Measurements from ENCODE around the gene LINGO3.
A peak's percentile ranks its signal among the peaks of the same experiment; 100 is the strongest.
"Not testable (repeated sequence)": the region's sequence is repeated elsewhere in the genome, so short reads cannot be mapped to it uniquely, and the experiment has no call there.

Gene LINGO3, protein sequence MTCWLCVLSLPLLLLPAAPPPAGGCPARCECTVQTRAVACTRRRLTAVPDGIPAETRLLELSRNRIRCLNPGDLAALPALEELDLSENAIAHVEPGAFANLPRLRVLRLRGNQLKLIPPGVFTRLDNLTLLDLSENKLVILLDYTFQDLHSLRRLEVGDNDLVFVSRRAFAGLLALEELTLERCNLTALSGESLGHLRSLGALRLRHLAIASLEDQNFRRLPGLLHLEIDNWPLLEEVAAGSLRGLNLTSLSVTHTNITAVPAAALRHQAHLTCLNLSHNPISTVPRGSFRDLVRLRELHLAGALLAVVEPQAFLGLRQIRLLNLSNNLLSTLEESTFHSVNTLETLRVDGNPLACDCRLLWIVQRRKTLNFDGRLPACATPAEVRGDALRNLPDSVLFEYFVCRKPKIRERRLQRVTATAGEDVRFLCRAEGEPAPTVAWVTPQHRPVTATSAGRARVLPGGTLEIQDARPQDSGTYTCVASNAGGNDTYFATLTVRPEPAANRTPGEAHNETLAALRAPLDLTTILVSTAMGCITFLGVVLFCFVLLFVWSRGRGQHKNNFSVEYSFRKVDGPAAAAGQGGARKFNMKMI

GRCh38 chr19:2308114-2308556 is at the start of gene LINGO3:
LINGO3 (minus strand) TSS chr19:2308154; CDS start chr19:2291776, 16,378 bp downstream.
- DNase-seq = peak in 5 of 56 donors; percentile 11 to 39 (median 19)

DNA sequence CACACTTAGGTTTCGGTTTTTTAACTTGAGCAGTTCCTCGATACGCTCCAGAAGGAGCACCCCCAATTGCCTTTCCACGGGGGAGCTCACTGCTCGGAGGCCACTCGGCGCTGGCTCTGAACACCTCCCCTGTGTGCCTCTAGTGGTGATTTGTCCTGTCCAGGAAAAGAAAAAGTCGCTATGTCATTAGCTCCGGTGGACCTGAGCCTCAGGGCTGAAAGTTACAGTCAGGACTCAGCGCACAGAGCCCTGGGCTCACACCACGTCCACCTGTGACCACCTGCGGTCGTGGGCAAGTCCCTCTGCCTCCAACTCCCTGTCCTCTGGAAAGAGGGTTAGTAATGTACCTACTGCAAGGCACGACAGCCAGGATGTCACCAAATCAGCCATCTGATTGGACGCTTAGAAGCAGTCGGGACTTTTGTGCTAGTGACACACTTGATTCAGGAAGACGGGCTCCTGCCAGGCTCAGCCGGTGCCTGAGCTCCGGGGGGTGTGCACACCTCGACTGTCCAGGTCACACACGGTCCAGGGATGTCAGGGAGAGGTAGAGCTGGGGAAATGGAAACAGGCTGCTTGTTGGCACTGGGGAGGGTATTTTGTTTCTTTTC is 48.2 kb upstream of the LINGO3 start:
- no peak for DNase-seq

- no peak for DNase-seq
Measured at GRCh38 chr19:2355168-2356035, 47.4 kb upstream of the LINGO3 start.

- no peak for DNase-seq
Measured at GRCh38 chr19:2354670-2355069, 46.7 kb upstream of the LINGO3 start.

DNA sequence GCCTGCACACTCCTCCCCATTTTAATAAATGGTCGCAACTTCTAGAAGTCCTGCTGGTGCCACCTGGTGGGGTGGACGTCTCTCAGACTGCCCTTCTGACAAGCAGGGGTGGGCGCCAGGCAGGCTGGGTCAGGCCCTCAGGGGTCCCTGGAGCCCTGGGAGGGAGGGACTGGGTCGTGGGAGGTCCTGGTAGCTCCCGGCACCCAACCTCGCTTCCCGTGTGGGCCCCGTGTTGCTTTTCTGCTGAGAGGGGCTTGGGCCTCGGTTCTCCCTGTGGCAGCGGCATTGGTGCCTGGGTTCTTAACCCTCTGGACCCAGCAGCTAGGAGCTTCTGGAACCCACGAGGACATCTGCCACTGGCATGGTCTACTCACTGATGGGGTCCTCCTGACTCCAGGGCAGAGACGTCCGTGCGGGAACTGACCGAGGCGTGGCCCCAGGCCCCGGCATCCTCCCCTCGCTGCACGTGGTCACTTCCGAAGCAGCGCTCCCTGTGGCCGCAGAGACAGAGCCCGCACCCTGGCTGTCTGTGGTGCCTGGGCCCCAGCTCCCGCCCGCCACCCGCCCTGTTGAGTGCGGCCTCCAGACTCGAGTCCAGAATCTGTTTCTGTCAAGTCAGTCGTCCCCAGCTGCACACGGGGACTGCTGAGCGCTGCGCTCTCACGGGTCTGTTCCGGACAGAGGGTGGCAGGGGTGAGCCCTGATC is 46.1 kb upstream of the LINGO3 start:
- no peak for DNase-seq

- no peak for DNase-seq
Measured at GRCh38 chr19:2353159-2353886, 45.4 kb upstream of the LINGO3 start.

GRCh38 chr19:2352121-2352520 is 44.2 kb upstream of the LINGO3 start:
- DNase-seq = no peak

- no peak for DNase-seq
Measured at GRCh38 chr19:2351591-2351990, 43.6 kb upstream of the LINGO3 start.

- no peak for DNase-seq
Measured at GRCh38 chr19:2350656-2351055, 42.7 kb upstream of the LINGO3 start.

GRCh38 chr19:2349818-2350217 is 41.9 kb upstream of the LINGO3 start:
- DNase-seq = not testable (repeated sequence)

DNA sequence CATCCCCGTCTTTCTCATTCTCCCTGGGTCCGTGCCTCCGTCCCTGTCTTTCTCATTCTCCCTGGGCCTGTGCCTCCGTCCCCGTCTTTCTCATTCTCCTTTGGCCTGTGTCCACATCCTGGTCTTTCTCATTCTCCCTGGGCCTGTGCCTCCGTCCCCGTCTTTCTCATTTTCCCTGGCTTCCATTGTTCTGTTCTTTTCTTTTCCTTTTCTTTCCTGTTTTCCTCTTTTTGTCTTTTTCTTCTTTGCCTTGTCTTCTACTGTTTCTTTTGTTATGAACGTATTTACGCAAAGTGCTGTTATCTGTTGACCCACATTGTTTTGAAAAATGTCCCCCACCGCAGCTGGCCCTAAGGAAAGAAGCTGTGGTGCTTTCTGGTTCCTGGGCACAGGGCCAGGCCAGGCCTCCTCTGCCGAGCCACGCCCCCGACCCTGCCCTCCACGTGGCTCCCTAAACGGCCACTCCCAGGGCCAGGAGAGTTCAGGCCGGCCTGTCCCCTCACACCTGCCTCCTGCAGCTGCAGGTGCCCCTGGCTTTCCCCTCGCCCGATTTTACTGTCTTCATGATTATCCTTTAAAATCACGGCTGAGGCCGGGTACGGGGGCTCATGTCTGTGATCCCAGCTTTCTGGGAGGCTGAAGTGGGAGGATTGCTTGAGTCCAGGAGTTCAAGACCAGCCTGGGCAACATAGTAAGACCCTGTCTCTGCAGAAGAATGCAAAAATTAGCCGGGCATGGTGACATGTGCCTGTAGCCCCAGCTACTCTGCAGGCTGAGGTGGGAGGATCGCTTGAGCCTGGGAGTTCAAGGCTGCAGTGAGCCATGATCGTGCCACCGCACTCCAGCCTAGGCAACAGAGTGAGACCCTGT is 38.1 kb upstream of the LINGO3 start:
- peak in 5 of 56 donors; percentile 7 to 24 (median 17) for DNase-seq

DNA sequence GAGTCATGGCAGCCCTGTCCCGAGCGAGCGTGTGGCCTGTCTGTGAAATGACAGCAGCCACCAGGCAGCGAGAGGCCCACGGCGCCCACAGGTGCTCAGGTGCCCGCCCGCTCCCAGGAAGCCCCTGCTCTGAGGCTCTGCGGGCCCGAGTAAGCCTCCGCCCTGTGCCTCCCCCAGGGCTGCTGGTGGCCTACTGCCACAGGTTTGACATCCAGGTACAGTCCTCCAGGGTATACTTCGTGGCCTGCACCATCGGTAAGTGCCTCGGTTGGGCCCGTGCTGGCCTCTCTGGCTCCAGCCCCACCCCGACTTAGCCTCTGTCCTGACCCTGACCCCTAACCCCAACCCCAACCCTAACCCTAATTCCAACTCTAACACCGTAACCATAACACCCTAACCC is 37.1 kb upstream of the LINGO3 start:
- DNase-seq = no peak

DNA sequence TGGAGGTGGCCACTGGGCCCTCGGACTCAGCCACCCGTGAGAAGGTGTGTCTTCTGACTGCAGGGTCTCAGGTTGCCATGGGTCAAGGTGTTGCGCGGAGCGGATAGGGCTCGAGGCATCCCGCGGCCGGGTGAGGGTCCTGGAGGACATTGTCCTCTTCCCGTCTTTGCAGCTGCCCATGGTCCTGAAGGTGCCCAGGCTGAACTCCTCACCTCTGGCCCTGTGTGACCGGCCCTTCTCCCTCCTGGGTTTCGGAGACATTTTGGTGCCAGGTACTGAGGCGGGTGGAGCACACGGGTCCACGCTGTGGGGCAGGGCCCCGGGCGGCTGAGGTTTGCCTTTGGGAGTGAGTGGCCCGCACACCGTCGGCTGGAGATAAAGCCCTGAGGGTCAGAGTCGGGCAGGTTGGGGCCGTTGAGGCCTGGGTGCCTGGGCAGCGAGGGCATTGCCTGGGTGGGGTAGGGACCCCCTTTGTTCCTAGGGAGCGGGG is 36.5 kb upstream of the LINGO3 start:
- DNase-seq = no peak

- no peak for DNase-seq
Measured at GRCh38 chr19:2343289-2343982, 35.5 kb upstream of the LINGO3 start.

DNA sequence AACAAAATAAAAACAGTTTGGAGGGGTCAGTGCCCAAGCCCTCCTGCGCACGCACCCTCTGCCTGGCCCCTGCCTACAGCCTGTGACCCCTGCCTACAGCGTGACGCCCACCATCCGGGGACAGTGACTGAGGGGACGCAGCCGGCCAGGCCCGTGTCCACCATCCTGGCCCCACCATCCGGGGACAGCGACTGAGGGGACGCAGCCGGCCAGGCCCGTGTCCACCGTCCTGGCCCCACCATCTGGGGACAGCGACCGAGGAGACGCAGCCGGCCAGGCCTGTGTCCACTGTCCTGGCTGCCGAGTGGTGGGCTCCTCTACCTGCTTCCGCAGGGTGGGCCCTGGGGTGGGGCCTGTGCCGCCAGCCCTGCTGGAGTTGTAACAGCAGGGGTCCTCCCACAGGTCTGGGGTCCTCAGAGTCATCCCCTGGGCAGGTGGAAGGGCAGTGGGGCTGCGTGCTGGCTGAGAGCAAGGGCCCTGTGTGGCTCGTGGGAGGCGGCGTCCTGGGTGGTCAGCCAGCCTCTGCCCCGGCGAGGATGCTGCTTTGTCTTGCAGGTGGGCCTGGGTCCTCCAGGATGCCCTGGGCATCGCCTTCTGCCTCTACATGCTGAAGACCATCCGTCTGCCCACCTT is 34.8 kb upstream of the LINGO3 start:
- no peak for DNase-seq

DNA sequence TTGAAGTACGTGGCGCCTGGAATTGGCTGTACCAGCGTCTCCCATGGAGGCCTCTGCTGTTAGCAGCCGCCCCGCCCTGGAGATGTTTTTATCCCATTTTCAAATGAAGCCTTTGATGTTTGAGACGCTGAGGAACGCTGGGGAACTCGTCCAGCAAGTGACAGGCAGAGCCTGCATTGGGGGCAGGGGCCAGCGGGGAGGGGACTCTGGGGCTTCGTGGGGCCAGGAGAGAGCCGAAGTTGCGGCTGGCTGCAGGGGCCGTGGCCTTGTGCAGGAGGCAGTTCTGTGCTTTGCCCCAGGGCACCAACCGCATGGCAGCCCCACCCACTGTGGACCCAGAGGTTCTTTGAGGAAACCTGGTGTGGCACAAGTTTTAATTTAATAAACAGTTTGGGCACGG is 34.0 kb upstream of the LINGO3 start:
- DNase-seq = no peak

GRCh38 chr19:2341244-2341751 is 33.3 kb upstream of the LINGO3 start:
- no peak for DNase-seq

All from nucleus accumbens (tissue), 56 donors.